NCI-H510A treated with DMSO at 0.1 percent for 48 hours (cell line): Measurements from ENCODE around the gene TMEM176B.

Experiments used
- DNase-seq: peaks from one replicate; lab custom pipeline; 2025; lab: John Stamatoyannopoulos, UW

TMEM176B gene

DNA sequence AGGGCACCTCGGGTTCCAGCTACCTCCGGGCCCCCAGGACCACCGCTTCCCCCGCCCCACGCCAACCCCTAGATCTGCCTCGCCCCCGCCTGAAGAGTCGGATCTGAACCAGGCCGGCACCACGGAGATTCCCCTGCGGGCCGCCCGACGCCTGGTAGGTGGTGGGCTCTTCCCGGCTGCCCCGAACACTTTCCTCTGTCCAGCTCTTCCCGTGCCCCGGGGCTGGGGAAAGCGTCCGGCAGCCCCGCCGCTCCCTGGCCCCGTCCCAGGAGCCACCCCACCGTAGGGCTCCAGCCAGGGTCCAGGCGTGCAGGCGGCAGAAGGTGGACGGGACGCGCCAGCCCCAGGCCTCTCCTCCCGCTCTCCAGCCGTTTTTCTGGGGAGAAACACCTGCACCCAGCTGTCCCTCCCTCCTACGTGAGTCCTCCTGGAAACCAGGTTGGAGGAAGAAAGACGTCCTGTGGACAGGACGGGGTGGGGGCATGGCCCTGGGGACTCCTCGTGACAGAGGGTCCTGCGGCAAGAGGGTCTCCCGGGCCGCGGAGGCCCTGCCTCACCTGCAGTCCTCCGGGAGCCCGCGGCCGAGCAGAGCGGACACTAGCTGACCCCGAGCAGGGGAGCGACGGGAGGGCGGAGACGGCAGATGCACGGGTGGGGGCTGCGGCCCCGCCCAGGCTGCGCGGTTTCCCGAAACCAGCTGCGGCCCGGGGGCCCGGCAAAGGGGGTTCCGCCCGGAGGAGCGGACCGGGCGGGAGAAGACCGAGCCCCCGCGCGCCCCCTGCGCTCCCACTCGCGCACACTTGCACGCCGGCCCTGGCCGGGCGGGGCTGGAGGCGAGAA, at the start of gene TMEM176B:
Gene TMEM176B, minus strand, starts transcription at position 624 of the 840 bp plus-strand sequence. CDS start 3,795 bp downstream, outside the sequence.
- peak; percentile 1 for DNase-seq

GRCh38 chr7:150849204-150849775, 49.1 kb upstream of the TMEM176B start:
- DNase-seq, result no peak

GRCh38 chr7:150848561-150849115, 48.5 kb upstream of the TMEM176B start:
- no peak for DNase-seq

DNA sequence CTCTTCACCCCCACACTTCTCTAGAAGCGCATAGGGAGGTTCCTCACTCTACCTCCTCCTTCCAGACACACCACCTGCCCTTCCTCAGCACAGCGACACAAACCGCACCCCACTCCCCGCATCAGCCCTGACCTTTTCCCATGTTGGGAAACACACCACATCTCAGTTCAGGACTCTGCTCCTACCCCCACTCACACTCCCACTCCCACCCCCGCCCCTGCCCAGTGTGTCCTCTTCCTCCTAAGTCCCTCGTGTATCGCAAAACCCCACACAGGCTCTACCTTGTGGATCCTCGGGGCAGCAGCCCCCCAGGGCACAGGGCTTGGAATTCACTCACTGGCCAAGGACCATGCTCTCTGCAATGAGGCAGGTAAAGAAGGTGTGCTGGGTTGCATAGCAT, 47.9 kb upstream of the TMEM176B start:
- DNase-seq, result no peak

DNA sequence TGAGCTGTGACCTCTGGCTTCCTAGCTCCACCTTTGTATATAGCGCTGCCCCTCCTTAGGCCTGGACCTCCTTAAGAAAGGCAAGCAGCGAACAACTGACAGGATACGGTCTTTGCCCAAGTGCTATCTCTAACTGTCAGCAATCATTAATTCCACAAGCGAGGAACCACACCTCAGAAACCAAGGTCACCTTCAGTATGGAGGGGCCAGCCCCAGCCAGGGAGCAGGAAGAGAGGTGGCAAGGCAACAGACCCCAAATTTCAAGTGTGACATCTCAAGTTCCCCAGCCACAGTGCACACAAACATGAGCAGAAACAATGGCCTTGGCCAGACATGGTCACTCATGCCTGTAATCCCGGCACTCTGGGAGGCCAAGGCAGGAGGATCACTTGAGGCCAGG, 47.4 kb upstream of the TMEM176B start:
- DNase-seq, result no peak

GRCh38 chr7:150846291-150847115, 46.3 kb upstream of the TMEM176B start:
- no peak for DNase-seq

DNA sequence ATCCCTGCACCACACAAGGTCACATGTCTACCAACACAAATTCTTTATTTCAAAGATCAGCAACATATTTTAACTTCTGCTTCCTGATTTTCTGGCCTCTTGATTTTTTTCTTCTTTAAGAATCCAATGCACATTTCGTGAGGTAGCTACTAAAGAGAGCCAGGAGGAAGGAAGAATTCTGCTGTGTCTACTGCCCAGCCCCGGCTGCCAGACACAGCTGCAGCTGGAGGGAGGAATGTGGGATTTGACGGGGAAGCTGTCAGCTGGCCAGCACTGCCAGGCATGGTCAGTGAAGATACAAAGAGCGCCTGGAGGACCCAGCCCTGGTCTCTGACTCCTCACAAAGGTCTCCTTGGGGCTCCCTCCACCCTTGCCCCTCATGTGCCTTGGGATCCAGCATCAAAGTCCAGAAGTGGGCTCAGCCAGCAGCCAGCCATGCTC, 45.3 kb upstream of the TMEM176B start:
- DNase-seq, result no peak

- DNase-seq, result no peak
Observed at GRCh38 chr7:150842716-150843115, 42.6 kb upstream of the TMEM176B start.

DNA sequence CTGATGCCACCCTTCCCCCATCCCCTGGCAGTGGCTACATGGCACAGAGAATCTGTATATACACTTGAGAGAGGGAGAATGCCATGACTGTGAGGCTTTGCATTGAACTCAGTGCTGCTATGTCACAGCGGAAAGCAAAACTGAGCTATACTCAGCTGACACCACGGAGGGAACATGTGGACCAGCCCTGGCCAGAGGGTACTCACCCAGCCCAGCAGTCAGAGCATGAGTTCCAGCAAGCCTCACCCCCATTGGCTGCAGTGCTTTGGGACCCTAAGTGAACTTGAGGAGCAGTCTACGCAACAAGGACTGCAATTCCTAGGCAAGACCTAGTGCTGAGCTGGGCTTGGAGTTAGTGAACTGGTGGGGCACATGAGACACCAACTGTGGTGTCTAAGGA, 41.9 kb upstream of the TMEM176B start:
- DNase-seq, result no peak

- DNase-seq, result no peak
Observed at GRCh38 chr7:150838965-150839650, 38.9 kb upstream of the TMEM176B start.

DNA sequence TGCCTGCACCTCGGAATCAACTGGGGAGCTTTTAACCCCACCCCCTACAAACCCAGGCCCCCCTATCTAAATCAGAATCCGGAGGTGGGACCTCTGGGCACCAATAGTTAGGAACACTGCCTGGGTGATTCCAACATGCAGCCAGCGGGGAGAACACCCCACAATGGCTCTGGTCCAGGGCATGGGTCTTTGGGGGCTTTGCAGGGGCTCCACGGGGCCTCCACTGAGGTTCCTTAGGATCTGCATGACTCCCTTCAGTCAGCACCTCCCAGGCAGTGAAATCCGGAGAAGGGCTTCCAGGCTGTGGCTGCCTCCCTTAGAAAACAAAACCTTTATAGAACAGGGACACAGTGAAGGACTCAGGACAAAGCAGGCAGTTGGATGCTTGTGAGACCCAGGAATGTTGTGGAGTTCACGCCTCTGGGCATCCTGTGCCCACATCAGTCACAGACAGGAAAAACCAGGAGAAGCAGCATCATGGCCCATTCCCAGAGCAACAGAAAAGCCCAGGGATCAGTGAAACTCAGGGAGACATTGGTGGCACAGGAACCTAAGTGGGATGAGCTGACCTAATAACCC, 35.6 kb upstream of the TMEM176B start:
- no peak for DNase-seq

GRCh38 chr7:150835019-150835418, 34.9 kb upstream of the TMEM176B start:
- DNase-seq, result no peak

GRCh38 chr7:150831851-150832250, 31.7 kb upstream of the TMEM176B start:
- no peak for DNase-seq

DNA sequence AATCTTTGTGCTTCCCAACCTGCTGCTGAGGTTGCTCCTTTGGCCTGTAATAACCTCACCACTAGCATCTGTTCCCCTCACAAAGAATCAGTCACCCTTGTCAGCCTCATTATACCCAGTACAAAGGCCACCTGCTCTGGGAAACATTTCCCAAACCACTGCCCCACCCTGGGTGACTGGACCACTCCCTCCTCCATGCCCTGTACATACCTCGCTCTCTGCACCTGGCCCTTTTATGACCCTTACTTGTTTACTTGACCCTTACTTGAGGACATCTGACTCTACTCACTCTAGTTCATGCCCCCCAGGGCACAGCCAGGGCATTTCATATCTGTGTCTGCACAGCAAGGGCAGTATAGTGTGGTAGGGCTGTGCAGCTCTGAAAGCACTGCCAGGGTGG, 30.8 kb upstream of the TMEM176B start:
- DNase-seq, result peak; percentile 41

DNA sequence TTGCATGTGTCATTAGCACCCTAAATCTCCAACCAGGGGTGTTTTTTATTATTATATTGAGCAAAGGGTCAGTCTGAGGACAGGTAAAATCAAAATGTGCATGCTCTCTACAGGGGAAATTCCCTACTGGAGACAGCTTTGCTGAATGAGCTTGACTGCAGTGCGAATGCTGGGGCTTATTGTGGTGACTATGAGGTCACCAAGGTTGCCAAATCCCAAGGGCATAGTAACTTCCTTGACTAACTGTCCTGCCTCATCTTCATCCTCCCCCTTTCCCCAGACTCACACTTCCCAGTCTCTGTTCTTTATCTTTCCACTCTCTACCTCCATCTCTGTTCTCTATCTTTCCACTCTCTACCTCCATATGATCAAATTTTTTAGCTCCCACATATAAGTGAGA, 29.3 kb upstream of the TMEM176B start:
- no peak for DNase-seq

DNA sequence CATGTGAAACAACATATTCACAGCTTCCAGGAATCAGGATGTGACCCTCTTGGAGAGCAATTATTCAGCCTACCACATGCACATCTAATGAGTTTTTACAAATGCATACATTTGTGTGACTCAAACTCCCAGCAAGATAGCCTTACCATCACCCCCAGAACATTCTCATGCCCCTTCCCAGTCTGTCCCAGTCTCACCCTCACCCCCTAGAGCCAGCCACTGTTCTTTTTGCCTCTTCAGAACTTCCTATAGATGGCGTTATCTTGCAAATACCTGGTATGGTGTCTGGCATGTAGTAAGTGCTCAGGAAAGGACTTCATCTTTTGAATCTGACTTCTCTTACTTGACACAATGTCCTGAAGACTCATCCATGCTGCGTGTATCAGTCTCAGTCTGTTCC, 28.2 kb upstream of the TMEM176B start:
- DNase-seq, result no peak

- DNase-seq, result no peak
Observed at GRCh38 chr7:150826061-150826849, 26.1 kb upstream of the TMEM176B start.

- DNase-seq, result no peak
Observed at GRCh38 chr7:150824379-150825177, 24.4 kb upstream of the TMEM176B start.

- DNase-seq, result no peak
Observed at GRCh38 chr7:150823484-150824126, 23.4 kb upstream of the TMEM176B start.
